NCI-H2227 treated with DMSO at 0.1 percent for 48 hours (cell line): ENCODE measurements around the gene RCAN3.
"Not testable (repeated sequence)": the region's sequence is repeated elsewhere in the genome, so short reads cannot be mapped to it uniquely, and the experiment has no call there.

Experiments used
- DNase-seq: peaks from one replicate; lab custom pipeline; 2025; lab: John Stamatoyannopoulos, UW

The RCAN3 gene

GRCh38 chr1:24514946-24515345, 12.3 kb downstream of the RCAN3 start:
- DNase-seq: no peak

- DNase-seq: not testable (repeated sequence)
Measured at GRCh38 chr1:24515671-24516209, 13.1 kb downstream of the RCAN3 start.

GRCh38 chr1:24516506-24516905, 13.9 kb downstream of the RCAN3 start:
- DNase-seq: no peak

- no peak for DNase-seq
Measured at GRCh38 chr1:24517898-24518297, 15.3 kb downstream of the RCAN3 start.

GRCh38 chr1:24520282-24520681, 17.6 kb downstream of the RCAN3 start:
- not testable (repeated sequence) for DNase-seq

GRCh38 chr1:24525606-24526005, 23.0 kb downstream of the RCAN3 start:
- DNase-seq: no peak

- DNase-seq: no peak
Measured at GRCh38 chr1:24526045-24526444, 23.4 kb downstream of the RCAN3 start.

- no peak for DNase-seq
Measured at GRCh38 chr1:24526940-24527542, 24.4 kb downstream of the RCAN3 start.

GRCh38 chr1:24528744-24529143, 26.1 kb downstream of the RCAN3 start:
- DNase-seq: no peak

- not testable (repeated sequence) for DNase-seq
Measured at GRCh38 chr1:24529292-24529691, 26.7 kb downstream of the RCAN3 start.

- no peak for DNase-seq
Measured at GRCh38 chr1:24535021-24535424, 32.4 kb downstream of the RCAN3 start.

GRCh38 chr1:24535778-24536177, 33.1 kb downstream of the RCAN3 start:
- no peak for DNase-seq

GRCh38 chr1:24536391-24536840, 33.8 kb downstream of the RCAN3 start:
- no peak for DNase-seq

GRCh38 chr1:24540051-24540905, 37.6 kb downstream of the RCAN3 start:
- no peak for DNase-seq

- DNase-seq: no peak
Measured at GRCh38 chr1:24540906-24541710, 38.5 kb downstream of the RCAN3 start.

GRCh38 chr1:24541711-24542346, 39.2 kb downstream of the RCAN3 start:
- no peak for DNase-seq

GRCh38 chr1:24544239-24544638, 41.6 kb downstream of the RCAN3 start:
- DNase-seq: no peak

- DNase-seq: no peak
Measured at GRCh38 chr1:24545662-24546061, 43.0 kb downstream of the RCAN3 start.

GRCh38 chr1:24547195-24547594, 44.6 kb downstream of the RCAN3 start:
- no peak for DNase-seq

GRCh38 chr1:24548070-24548469, 45.4 kb downstream of the RCAN3 start:
- DNase-seq: no peak

GRCh38 chr1:24549210-24549609, 46.6 kb downstream of the RCAN3 start:
- not testable (repeated sequence) for DNase-seq
